Activated T-cell treated with anti-CD3 and anti-CD28 coated beads for 1 hour (primary cell): ENCODE data around the gene LENEP.
"Not testable (repeated sequence)": the region's sequence is repeated elsewhere in the genome, so short reads cannot be mapped to it uniquely, and the experiment has no call there.

Experiments used
- DNase-seq: peaks from one replicate; pipeline ENCODE4 v3.0.0-alpha.2; 2020; ENCODE audit warnings: low read depth

LENEP gene

DNA sequence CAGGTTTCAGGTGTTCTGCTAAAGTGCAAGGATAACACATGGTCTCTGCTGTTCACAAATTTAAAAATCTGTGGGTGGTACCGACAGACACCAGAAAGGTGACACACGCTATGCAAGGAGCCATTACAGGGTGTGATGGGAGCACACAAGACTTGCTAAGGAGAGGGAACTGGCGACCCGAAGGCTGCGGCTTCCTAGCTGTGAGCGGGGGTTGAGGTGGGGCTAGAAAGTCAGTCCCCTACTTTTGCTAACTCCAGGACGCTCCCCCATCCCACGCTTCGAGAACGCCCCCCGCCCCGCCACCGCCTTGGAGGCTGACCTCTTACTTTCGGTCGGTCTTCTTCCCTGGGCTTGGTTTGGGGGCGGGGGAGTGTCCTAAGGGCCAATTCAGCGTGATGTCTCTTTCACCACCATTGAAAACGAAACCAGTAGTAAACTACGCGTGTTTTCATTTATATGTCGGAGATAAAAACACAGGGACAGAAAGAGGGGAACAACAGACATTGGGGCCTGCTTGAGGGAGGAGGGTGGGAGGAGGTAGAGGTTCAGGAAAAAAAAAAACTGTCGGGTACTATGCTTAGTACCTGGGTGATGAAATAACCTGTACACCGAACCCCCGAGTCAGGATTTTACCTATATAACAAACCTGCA is 17.9 kb upstream of the LENEP start:
- peak; percentile 31 for DNase-seq

DNA sequence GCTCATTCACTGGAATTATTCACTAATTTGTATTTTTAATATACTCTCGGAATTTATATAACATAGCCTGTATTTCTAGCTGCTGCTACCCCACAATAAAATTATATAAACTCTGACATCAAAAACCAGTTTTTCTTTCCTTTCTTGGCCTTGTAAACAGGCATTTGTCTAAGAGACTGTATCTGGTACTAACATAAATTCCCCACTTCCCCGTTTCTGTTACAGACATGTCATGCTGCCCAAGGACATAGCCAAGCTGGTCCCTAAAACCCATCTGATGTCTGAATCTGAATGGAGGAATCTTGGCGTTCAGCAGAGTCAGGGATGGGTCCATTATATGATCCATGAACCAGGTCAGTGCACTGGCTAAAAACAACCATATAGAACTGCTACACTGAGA is 15.6 kb upstream of the LENEP start:
- DNase-seq = not testable (repeated sequence)

DNA sequence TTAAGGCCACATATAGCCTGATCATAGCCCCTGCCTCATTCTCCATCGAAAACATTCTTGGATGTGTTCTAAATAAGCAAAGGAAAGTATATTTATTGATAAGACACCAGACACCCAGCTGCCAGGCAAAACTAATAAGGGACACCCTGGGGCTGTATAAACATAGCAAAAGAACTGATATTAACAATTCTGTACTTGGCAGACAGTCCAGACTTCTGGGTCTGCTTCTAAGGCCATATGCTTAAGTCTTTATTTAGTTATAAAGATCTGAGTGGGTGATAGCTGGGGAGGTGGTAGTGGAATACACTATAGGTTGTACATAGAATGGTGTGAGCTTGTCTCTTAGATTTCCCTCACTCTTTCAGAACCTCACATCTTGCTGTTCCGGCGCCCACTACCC is 15.0 kb upstream of the LENEP start:
- no peak for DNase-seq

GRCh38 chr1:154982341-154982740 is 11.0 kb upstream of the LENEP start:
- no peak for DNase-seq

- peak; percentile 89 for DNase-seq
Measured at GRCh38 chr1:154982897-154983648, 10.3 kb upstream of the LENEP start, which contains the start of gene FLAD1. FLAD1 (plus strand) TSS chr1:154983344; CDS start chr1:154983695, 351 bp downstream.

GRCh38 chr1:154983776-154984466 is 9.5 kb upstream of the LENEP start:
- DNase-seq = no peak

- not testable (repeated sequence) for DNase-seq
Measured at GRCh38 chr1:154986736-154987135, 6.7 kb upstream of the LENEP start.

GRCh38 chr1:154987326-154987725 is 6.1 kb upstream of the LENEP start:
- no peak for DNase-seq

DNA sequence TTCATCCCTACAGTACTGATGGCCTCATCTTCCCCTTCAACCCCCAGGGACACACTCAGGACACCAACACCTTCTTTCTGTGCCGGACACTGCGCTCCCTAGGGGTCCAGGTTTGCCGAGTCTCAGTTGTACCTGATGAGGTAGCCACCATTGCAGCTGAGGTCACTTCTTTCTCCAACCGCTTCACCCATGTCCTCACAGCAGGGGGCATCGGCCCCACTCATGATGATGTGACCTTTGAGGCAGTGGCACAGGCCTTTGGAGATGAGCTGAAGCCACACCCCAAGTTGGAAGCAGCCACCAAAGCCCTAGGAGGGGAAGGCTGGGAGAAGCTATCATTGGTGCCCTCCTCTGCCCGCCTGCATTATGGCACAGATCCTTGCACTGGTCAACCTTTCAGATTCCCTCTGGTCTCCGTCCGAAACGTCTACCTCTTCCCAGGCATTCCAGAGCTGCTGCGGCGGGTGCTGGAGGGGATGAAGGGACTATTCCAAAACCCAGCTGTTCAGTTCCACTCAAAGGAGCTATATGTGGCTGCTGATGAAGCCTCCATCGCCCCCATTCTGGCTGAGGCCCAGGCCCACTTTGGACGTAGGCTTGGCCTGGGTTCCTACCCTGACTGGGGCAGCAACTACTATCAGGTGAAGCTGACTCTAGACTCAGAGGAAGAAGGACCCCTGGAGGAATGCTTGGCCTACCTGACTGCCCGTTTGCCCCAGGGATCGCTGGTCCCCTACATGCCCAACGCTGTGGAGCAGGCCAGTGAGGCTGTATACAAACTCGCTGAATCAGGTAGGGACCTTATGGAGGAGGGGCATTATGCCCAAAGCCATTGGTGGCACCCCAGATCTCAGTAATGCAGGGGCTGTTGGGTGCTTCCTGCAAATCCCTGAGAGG is 5.1 kb upstream of the LENEP start:
- no peak for DNase-seq

GRCh38 chr1:154989195-154989860 is 4.1 kb upstream of the LENEP start:
- no peak for DNase-seq

GRCh38 chr1:154990276-154990675 is 3.1 kb upstream of the LENEP start:
- DNase-seq = no peak

- no peak for DNase-seq
Measured at GRCh38 chr1:154992721-154993571, 440 bp upstream of the LENEP start.

DNA sequence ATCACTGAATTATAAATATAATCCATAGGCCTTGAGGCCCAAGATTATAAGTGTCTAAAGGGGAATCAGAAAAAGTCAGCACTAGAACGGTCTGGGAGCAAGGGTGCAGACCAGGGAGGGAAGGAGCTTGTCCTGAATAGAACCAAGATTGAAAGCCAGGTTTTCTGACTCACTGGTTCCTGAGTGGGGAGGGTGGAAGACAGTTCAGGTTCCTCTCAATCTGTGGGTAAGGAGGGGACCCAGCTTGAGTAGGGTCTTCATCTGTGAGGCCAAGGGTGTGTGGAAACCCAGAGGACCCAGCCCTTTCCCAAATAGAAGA is 842 bp downstream of the LENEP start:
- DNase-seq = no peak

DNA sequence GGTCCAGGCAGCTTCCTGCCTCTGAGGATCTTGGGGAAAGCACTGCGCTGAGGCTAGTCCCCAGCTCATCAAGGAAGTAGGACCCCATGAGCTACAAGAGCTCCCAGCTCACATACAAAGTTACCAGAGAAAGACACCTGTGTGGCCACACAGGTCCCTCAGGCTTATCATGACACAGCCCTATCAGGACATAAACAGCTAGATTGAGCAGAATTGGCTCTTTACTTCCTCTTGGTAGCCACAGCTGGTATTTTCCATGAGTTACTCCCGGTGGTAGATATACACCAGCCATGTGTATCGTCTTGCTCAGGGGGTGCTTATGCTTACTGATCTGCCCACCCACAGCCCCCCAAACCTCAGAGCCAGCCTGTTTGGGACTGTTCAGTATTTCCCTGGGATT is 1.2 kb downstream of the LENEP start:
- no peak for DNase-seq

GRCh38 chr1:154995301-154995983 is 2.1 kb downstream of the LENEP start:
- DNase-seq = not testable (repeated sequence)

GRCh38 chr1:154996966-154997701 is 3.7 kb downstream of the LENEP start:
- DNase-seq = no peak

DNA sequence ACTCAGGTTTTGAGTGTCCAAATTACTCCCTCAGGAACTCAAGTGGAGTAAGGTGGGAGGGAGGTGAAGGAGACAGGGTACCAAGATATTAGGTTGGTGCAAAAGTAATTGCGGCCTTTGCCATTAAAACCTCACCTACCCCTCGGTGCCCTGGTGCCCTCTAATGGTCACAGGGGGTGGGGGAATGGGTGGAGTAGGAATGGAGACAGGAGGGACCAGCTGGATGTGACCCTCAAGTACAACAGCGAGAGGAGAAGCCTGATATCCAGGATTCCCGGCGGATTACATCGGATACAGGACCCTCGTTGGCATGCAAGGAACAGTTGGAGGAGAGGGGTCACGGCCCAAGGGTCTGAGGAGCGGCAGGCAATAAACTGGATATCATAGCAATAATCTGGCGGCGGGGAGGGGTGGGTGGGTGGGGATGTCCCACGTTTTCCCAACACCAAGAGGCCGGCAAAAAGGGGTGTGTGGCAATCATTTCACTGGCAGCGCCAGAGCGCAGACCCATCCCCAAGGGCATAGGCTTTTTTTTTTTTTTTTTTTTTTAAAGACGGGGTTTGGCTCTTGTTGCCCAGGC is 4.9 kb downstream of the LENEP start:
- DNase-seq = no peak

- peak; percentile 60 for DNase-seq
Measured at GRCh38 chr1:154998818-154999570, 5.6 kb downstream of the LENEP start.
